HG03159 (cell line): ENCODE results near the gene DHRSX.
"Not testable (repeated sequence)": the region's sequence is repeated elsewhere in the genome, so short reads cannot be mapped to it uniquely, and the experiment has no call there.

Experiments used
- ATAC-seq: cut with Tn5 transposase; IDR thresholded peaks from one replicate; pipeline ENCODE4 v1.9.1; 2021; ENCODE audit warnings: mild to moderate bottlenecking, moderate library complexity; ENCODE audit not compliant: unreplicated experiment

DHRSX gene

DNA sequence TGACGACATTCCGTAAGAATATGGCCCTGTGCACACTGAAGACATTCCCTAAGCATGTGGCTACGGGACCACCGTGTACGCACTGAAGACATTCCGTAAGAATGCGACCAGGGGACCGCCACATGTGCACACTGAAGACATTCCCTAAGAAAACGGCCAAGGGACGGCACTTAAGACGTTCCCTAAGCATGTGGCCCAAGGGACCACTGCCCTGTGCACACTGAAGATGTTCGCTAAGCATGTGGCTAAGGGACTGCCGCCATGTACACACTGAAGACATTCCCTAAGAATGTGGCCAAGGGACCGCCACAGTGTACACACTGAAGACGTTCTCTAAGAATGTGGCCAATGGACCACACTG, 21.4 kb downstream of the DHRSX start:
- no peak for ATAC-seq

- no peak for ATAC-seq
These were observed 22.0 kb downstream of the DHRSX start for GRCh38 chrX:2478546-2479419.

DNA sequence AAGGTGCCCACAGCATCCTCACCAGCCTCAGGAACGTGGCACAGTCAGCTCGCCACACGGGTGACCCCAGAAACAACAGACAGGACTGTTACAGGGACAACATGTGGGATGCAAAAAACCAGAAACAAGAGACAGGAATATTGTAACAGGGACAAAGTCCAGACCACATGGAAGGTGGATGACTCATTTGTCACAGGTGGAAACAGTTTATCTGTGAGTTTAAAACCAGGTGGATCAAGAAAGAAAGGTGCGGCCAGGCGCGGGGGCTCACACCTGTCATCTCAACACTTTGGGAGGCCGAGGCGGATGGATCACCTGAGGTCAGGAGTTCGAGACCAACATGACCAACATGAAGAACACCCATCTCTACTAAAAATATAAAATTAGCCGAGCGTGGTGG, 23.5 kb downstream of the DHRSX start:
- not testable (repeated sequence) for ATAC-seq

- no peak for ATAC-seq
These were observed 25.6 kb downstream of the DHRSX start for GRCh38 chrX:2474963-2475726.

GRCh38 chrX:2474280-2474962, 26.4 kb downstream of the DHRSX start:
- ATAC-seq = no peak

DNA sequence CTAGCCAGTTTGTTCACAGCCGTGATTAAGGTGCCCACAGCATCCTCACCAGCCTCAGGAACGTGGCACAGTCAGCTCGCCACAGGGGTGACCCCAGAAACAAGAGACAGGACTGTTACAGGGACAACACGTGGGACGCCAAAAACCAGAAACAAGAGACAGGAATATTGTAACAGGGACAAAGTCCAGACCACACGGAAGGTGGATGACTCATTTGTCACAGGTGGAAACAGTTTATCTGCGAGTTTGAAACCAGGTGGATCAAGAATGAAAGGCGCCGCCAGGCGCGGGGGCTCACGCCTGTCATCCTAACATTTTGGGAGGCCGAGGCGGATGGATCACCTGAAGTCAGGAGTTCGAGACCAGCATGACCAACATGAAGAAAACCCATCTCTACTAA, 27.7 kb downstream of the DHRSX start:
- ATAC-seq = not testable (repeated sequence)

DNA sequence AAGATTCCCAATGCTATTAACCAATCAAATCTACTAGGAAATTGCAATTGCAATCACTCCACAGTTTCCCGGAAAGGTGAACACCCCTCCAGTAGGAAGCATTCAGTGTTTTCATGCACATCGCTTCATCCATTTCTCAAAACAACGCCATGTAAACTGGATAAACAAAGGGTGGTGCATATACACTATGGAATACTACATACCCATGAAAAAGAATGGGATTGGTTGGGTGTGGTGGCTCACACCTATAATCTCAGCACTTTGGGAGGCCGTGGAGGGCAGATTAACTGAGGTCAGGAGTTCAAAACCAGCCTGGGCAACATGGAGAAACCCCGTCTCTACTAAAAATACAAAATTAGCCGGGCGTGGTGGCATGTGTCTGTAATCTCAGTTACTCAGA, 29.1 kb downstream of the DHRSX start:
- ATAC-seq = no peak

- not testable (repeated sequence) for ATAC-seq
These were observed 29.6 kb downstream of the DHRSX start for GRCh38 chrX:2471126-2471525.

DNA sequence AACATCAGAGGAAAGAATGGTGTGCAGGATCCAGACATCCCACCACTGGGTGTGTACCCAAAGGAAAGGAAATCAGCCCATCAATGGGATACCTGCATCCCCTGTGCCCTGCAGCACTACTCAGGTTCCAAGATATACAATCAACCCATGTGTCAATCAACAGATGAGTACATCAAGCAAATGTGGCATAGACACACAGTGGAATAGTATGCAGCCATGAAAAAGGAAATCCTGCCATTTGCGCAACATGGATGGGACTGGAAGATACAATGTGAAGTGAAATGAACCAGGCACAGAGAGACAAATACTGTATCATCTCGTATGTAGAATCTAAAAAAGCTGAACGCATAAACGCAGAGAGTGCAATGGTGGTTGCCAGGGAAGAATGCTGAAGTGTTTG, 30.9 kb downstream of the DHRSX start:
- not testable (repeated sequence) for ATAC-seq

DNA sequence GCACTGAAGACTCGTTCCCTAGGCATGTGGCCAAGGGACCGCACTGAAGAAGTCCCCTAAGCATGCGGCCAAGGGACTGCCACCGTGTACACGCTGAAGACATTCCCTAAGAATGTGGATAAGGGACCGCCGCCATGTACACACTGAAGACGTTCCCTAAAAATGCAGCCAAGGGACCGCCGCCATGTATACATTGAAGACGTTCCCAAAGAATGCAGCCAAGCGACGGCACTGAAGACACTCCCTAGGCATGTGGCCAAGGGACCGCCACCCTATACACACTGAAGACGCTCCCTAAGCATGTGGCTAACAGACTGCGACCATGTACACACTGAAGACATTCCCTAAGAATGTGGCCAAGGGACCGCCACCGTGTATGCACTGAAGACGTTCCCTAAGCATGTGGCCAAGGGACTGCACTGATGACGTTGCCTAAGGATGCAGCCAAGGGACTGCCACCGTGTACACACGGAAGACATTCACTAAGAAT, 31.5 kb downstream of the DHRSX start:
- no peak for ATAC-seq

DNA sequence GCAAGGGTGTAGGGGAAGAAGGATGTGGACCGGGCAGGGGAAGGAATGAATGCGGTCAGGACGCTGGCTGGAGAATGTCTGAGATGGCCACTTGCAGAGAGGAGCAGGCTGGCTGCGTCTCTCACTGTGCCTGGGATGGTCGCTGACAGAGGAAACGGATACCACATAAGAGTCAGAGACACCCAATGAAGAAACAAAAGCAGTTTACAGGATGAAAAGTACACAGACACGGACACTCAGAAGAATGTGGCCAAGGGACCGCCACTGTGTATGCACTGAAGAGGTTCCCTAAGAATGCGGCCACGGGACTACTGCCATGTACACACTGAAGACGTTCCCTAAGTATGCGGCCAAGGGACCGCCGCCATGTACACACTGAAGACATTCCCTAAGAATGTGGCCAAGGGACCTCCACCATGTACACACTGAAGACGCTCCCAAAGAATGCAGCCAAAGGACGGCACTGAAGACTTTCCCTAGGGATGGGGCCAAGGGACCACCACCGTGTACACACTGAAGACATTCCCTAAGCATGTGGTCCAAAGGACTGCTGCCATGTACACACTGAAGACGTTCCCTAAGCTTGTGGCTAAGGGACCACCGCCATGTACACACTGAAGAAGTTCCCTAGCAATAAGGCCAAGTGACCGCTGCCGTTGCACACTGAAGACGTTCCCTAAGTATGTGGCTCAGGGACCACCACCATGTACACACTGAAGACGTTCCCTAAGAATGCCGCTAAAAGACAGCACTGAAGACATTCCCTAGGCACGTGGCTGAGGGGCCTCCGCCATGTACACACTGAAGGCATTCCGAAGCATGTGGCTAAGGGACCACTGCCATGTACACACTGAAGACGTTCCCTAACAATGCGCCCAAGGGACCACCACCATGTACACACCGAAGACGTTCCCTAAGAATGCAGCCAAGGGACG, 32.2 kb downstream of the DHRSX start:
- no peak for ATAC-seq

- no peak for ATAC-seq
These were observed 33.7 kb downstream of the DHRSX start for GRCh38 chrX:2466876-2467656.

DNA sequence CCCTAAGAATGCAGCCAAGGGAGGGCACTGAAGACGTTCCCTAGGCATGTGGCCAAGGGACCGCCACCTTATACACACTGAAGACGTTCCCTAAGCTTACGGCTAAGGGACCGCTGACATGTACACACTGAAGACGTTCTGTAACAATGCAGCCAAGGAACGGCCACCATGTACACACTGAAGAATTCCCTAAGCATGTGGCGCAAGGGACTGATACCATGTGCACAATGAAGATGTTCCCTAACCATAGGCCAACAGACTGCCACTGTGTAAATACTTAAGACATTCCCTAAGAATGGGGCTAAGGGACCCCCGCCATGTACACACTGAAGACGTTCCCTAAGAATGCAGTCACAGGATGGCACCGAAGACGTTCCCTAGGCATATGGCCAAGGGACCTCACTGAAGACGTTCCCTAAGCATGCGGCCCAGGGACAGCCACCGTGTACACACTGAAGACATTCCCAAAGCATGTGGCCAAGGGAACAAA, 36.1 kb downstream of the DHRSX start:
- no peak for ATAC-seq

DNA sequence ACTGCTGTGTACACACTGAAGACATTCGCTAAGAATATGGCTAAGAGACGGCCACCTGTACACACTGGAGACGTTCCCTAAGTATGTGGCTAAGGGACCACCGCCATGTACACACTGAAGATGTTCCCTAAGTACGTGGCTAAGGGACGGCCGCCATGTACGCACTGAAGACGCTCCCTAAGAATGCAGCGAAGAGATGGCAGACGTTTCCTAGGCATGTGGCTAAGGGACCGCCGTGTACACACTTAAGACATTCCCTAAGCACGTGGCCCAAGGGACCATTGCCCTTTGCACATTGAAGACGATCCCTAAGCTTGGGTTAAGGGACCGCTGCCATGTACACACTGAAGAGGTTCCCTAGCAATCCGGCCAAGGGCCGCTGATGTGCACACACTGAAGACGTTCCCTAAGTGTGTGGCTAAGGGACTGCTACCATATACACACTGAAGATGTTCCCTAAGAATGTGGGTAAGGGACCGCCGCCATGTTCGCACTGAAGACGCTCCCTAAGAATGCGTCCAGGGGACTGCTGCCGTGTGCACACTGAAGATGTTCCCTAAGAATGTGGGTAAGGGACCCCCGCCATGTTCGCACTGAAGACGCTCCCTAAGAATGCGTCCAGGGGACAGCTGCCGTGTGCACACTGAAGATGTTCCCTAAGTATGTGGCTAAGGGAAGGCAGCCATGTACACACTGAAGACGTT, 36.7 kb downstream of the DHRSX start:
- no peak for ATAC-seq

- ATAC-seq = not testable (repeated sequence)
These were observed 37.3 kb downstream of the DHRSX start for GRCh38 chrX:2463481-2463880.

- ATAC-seq = no peak
These were observed 38.0 kb downstream of the DHRSX start for GRCh38 chrX:2462780-2463179.

- ATAC-seq = no peak
These were observed 38.7 kb downstream of the DHRSX start for GRCh38 chrX:2462074-2462473.

- ATAC-seq = no peak
These were observed 39.1 kb downstream of the DHRSX start for GRCh38 chrX:2461711-2462016.
